Chondrocyte (in vitro differentiated cells): ENCODE data around the gene KRTAP4-1. TPM values are rescaled to one million over a fixed set of nuclear protein-coding genes. Genes with fewer than 3 reads are reported as not detected.

ENCODE experiments used
- DNase-seq: peaks from one replicate; pipeline ENCODE4 v3.0.0; 2021; ENCODE audit warnings: mixed read lengths, low spot score
- H3K27ac Mint-ChIP-seq: one replicate; pipeline ENCODE4 v1.8.0; 2021; ENCODE audit warnings: mild to moderate bottlenecking, moderate library complexity, mixed read lengths; ENCODE audit not compliant: unreplicated experiment
- H3K27me3 Mint-ChIP-seq: 2 replicates; pipeline ENCODE4 v1.8.0; 2021; ENCODE audit warnings: low read depth, mixed read lengths
- H3K36me3 Mint-ChIP-seq: 2 replicates; pipeline ENCODE4 v1.8.0; 2021; ENCODE audit warnings: low read depth, mixed read lengths
- H3K4me1 Mint-ChIP-seq: 2 replicates; pipeline ENCODE4 v1.8.0; 2021; ENCODE audit warnings: low read depth, mild to moderate bottlenecking, mixed read lengths
- H3K4me3 Mint-ChIP-seq: one replicate; pipeline ENCODE4 v1.8.0; 2021; ENCODE audit warnings: mild to moderate bottlenecking, moderate library complexity, mixed read lengths; ENCODE audit not compliant: unreplicated experiment
- H3K9me3 Mint-ChIP-seq: 2 replicates; pipeline ENCODE4 v1.8.0; 2021; ENCODE audit warnings: low read depth, mixed read lengths
- CTCF ChIP-seq: fragments of 200-600 bp; sonication (generic); IDR thresholded peaks from 2 replicates; pipeline ENCODE4 v1.5.0; 2021; ENCODE audit warnings: antibody characterized with exemption, mild to moderate bottlenecking, moderate library complexity
- total RNA-seq: library from RNA; stranded (reverse); gene quantifications from 3 replicates; pipeline ENCODE4 v1.2.1, GENCODE V29; 2021

The KRTAP4-1 gene
- total RNA-seq, 1 donor from 2014 or later: not detected

GRCh38 chr17:41178843-41179616 lies 5.7 kb downstream of the KRTAP4-1 start:
- Mint-ChIP-seq H3K27ac (no peak overlapping the region), H3K27me3 (peaks cover 4% of the 10 kb centered on the region), H3K4me3 (no peak overlapping the region), H3K36me3 (no peaks in the 10 kb centered on the region), H3K4me1 (no peaks in the 10 kb centered on the region), H3K9me3 (no peaks in the 10 kb centered on the region)
- no peak for DNase-seq
- no peak for TF ChIP-seq CTCF

- Mint-ChIP-seq H3K27ac (no peak overlapping the region), H3K4me1 (no peaks in the 10 kb centered on the region), H3K36me3 (no peaks in the 10 kb centered on the region), H3K9me3 (no peaks in the 10 kb centered on the region), H3K4me3 (no peak overlapping the region), H3K27me3 (peaks cover 3% of the 10 kb centered on the region)
- no peak for DNase-seq
- no peak for TF ChIP-seq CTCF
Observed at GRCh38 chr17:41178341-41178740, 6.4 kb downstream of the KRTAP4-1 start.

GRCh38 chr17:41177727-41178271 lies 6.9 kb downstream of the KRTAP4-1 start, which contains the start of gene KRTAP4-2:
KRTAP4-2 (minus strand) TSS chr17:41178221; CDS start chr17:41178164, 57 bp downstream.
- H3K4me1 Mint-ChIP-seq: no peaks in the 10 kb centered on the region

GRCh38 chr17:41176744-41177387 lies 7.8 kb downstream of the KRTAP4-1 start:
- no peak for TF ChIP-seq CTCF
- Mint-ChIP-seq H3K27me3 (peaks cover 5% of the 10 kb centered on the region), H3K27ac (no peak overlapping the region), H3K36me3 (no peaks in the 10 kb centered on the region), H3K4me3 (no peak overlapping the region), H3K9me3 (no peaks in the 10 kb centered on the region), H3K4me1 (no peaks in the 10 kb centered on the region)
- no peak for DNase-seq

More at GRCh38 chr17:41177727-41178271, 6.9 kb downstream of the KRTAP4-1 start, which contains the start of gene KRTAP4-2:
- H3K27ac Mint-ChIP-seq: no peak within 1 kb of the TSS
- H3K27me3 Mint-ChIP-seq: peaks cover 3% of the 10 kb centered on the region
- no peaks in the 10 kb centered on the region for H3K9me3 Mint-ChIP-seq
- TF ChIP-seq CTCF: no peak
- no peaks in the 10 kb centered on the region for H3K36me3 Mint-ChIP-seq
- H3K4me3 Mint-ChIP-seq: no peak within 1 kb of the TSS
- no peak for DNase-seq

- Mint-ChIP-seq H3K27ac (no peak overlapping the region), H3K27me3 (peaks cover 8% of the 10 kb centered on the region), H3K4me3 (no peak overlapping the region), H3K4me1 (no peaks in the 10 kb centered on the region), H3K9me3 (no peaks in the 10 kb centered on the region), H3K36me3 (no peaks in the 10 kb centered on the region)
- no peak for DNase-seq
- TF ChIP-seq CTCF: no peak
Observed at GRCh38 chr17:41171886-41172285, 12.8 kb downstream of the KRTAP4-1 start.
